Smooth muscle cell (in vitro differentiated cells): ENCODE results near the gene FKBP11. TPM values are rescaled to one million over a fixed set of nuclear protein-coding genes. Genes with fewer than 3 reads are reported as not detected.

Experiments
- DNase-seq: peaks from one replicate; lab custom pipeline; 2025; ENCODE audit not compliant: unreplicated experiment; lab: John Stamatoyannopoulos, UW
- H2AFZ ChIP-seq: fragments of 200-600 bp; sonication (generic); 2 replicates; pipeline ENCODE4 v1.6.0; 2016; ENCODE audit warnings: antibody characterized with exemption, low read depth, mild to moderate bottlenecking
- H3F3A ChIP-seq: fragments of 200-600 bp; sonication (generic); 2 replicates; pipeline ENCODE4 v1.6.0; 2017; ENCODE audit warnings: antibody characterized with exemption, low read depth
- H3K27ac ChIP-seq: fragments of 200-600 bp; sonication (generic); 2 replicates; pipeline ENCODE4 v1.5.1; 2016; ENCODE audit warnings: low read depth, mild to moderate bottlenecking
- H3K27me3 ChIP-seq: fragments of 200-600 bp; sonication (generic); 2 replicates; pipeline ENCODE4 v1.6.1; 2016; ENCODE audit warnings: low read depth, mild to moderate bottlenecking
- H3K36me3 ChIP-seq: fragments of 200-600 bp; sonication (generic); 2 replicates; pipeline ENCODE4 v1.5.1; 2016; ENCODE audit warnings: low read depth
- H3K4me1 ChIP-seq: fragments of 200-600 bp; sonication (generic); 2 replicates; pipeline ENCODE4 v1.5.1; 2016; ENCODE audit warnings: low read depth
- H3K4me2 ChIP-seq: fragments of 200-600 bp; sonication (generic); 2 replicates; pipeline ENCODE4 v1.6.0; 2016; ENCODE audit warnings: mild to moderate bottlenecking
- H3K4me3 ChIP-seq: fragments of 200-600 bp; sonication (generic); 2 replicates; pipeline ENCODE4 v1.5.1; 2016; ENCODE audit warnings: mild to moderate bottlenecking
- H3K79me2 ChIP-seq: fragments of 200-600 bp; sonication (generic); 2 replicates; pipeline ENCODE4 v1.6.0; 2016; ENCODE audit warnings: low read depth, mild to moderate bottlenecking
- H3K9ac ChIP-seq: fragments of 200-600 bp; sonication (generic); 2 replicates; pipeline ENCODE4 v1.6.0; 2016; ENCODE audit warnings: low read depth
- H3K9me3 ChIP-seq: fragments of 200-600 bp; sonication (generic); replicated peaks from 2 replicates; pipeline ENCODE4 v1.5.1; 2016; ENCODE audit warnings: low read depth
- H4K20me1 ChIP-seq: fragments of 200-600 bp; sonication (generic); 2 replicates; pipeline ENCODE4 v1.6.0; 2016; ENCODE audit warnings: low read depth
- CTCF ChIP-seq: fragments of 200-600 bp; sonication (generic); IDR thresholded peaks from 2 replicates; pipeline ENCODE4 v1.5.1; 2017; ENCODE audit warnings: borderline replicate concordance, mild to moderate bottlenecking, antibody characterized with exemption; ENCODE audit not compliant: insufficient read depth, poor library complexity, severe bottlenecking
- WGBS: methylation state at CpG from one replicate; pipeline ENCODE4 v1.1.7; 2016; ENCODE audit warnings: low lambda C conversion rate; 5-methylcytosine and 5-hydroxymethylcytosine counted together
- polyA plus RNA-seq: library from polyadenylated mRNA; unstranded; fragments of >200 nt; fragmentation: Nextera tagmentation; extraction: Ambion mirVana; gene quantifications from 2 replicates; pipeline ENCODE4 v1.2.1, GENCODE V29; 2016
- total RNA-seq: library from RNA; depleted of rRNA; stranded (reverse); fragments of >200 nt; gene quantifications from 2 replicates; pipeline ENCODE4 v1.2.3, GENCODE V29; 2014

The FKBP11 gene
- total and polyA plus RNA-seq, 2 experiments from 2014 or later, result 36.1 to 217 TPM

DNA sequence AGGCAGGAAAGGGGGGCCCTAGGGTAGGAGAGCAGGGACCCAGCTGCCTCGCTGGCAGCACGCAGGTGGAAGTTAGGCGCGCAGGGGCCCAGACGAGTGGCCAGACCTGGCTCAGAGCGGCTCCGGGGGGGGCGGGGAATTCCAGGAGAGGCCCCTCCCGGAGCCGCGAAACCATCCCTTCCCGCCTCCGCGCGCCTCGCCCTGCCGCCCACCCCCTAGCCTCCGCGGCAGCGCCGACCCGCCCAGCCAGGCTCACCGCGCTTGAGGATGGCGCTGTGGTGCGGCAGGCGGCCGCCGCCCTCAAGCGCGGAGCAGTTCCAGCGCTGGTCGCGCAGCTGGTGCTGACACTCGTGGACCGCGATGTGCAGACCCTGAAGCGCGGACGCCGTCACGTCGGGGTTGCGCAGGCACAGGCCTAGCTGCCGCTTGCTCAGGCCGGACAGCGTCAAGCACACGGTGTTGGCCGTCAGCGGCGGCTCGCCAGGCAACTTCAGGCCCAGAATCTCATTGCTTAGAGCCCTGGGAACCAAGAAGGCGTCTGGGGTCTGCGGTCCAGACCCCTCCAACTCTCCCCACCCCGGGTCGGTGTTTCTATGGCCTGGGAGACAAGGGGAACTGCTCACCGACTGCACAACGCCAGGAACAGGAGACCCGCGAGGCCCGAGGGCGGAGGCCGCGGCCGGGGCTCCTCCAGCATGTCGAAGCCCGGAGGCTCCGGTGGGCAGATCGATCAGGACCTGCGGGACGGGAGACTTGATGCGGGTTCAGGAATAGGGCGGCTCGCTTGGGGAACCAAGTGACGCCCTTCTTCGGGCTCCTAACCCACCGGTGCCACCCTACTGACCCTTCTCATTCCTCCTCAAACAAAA lies 44.8 kb upstream of the FKBP11 start:
- WGBS, result 7% methylated on average over 77 of the region's 77 CpGs
- Histone ChIP-seq H3K9me3 (no peaks in the 10 kb centered on the region), H3K9ac (no peak overlapping the region)

GRCh38 chr12:48969160-48969771 lies 44.0 kb upstream of the FKBP11 start:
- H4K20me1 ChIP-seq, result no peaks in the 10 kb centered on the region
- H3K9me3 ChIP-seq, result no peaks in the 10 kb centered on the region
- WGBS, result 58% methylated on average over 8 of the region's 8 CpGs
- no peaks in the 10 kb centered on the region for H3K79me2 ChIP-seq
- no peak overlapping the region for H3K4me3 ChIP-seq
- H3F3A ChIP-seq, result peaks cover 6% of the 10 kb centered on the region
- DNase-seq, result no peak
- H3K9ac ChIP-seq, result no peak overlapping the region
- H2AFZ ChIP-seq, result no peak overlapping the region
- no peak for TF ChIP-seq CTCF
- H3K4me1 ChIP-seq, result peaks cover 22% of the 10 kb centered on the region
- H3K36me3 ChIP-seq, result no peaks in the 10 kb centered on the region
- H3K27me3 ChIP-seq, result peaks cover 59% of the 10 kb centered on the region
- no peak overlapping the region for H3K27ac ChIP-seq
- peak overlapping the region; percentile 89 for H3K4me2 ChIP-seq

More for the DNA sequence above, 44.8 kb upstream of the FKBP11 start:
- Histone ChIP-seq H3K36me3 (no peaks in the 10 kb centered on the region), H3K27ac (no peak overlapping the region), H3K4me1 (peaks cover 22% of the 10 kb centered on the region), H3F3A (peaks cover 6% of the 10 kb centered on the region), H3K4me3 (peak overlapping the region; percentile 49), H3K27me3 (peaks cover 67% of the 10 kb centered on the region), H3K79me2 (no peaks in the 10 kb centered on the region), H3K4me2 (peak overlapping the region; percentile 89), H4K20me1 (no peaks in the 10 kb centered on the region), H2AFZ (peak overlapping the region; percentile 45)
- no peak for DNase-seq
- no peak for TF ChIP-seq CTCF

GRCh38 chr12:48968467-48968866 lies 43.2 kb upstream of the FKBP11 start:
- Histone ChIP-seq H3K27ac (no peak overlapping the region), H4K20me1 (no peaks in the 10 kb centered on the region), H3K9ac (no peak overlapping the region), H3K9me3 (no peaks in the 10 kb centered on the region), H3K4me3 (no peak overlapping the region), H3K36me3 (no peaks in the 10 kb centered on the region), H3F3A (peaks cover 6% of the 10 kb centered on the region), H3K27me3 (peaks cover 51% of the 10 kb centered on the region), H3K79me2 (no peaks in the 10 kb centered on the region), H3K4me1 (peaks cover 22% of the 10 kb centered on the region), H3K4me2 (no peak overlapping the region), H2AFZ (no peak overlapping the region)
- no peak for TF ChIP-seq CTCF
- no peak for DNase-seq
- whole genome bisulfite sequencing, result 67% methylated on average over 3 of the region's 3 CpGs
